IMR-90 (cell line): ENCODE results near the gene ZNF621. TPM values are rescaled to one million over a fixed set of nuclear protein-coding genes. Genes with fewer than 3 reads are reported as not detected.

Experiments used
- ATAC-seq: fragments of 200-7000 bp; cut with Tn5 transposase; 2 replicates; pipeline ENCODE4 v1.9.1; 2020; ENCODE audit warnings: low read depth, mild to moderate bottlenecking, moderate library complexity
- BruUV-seq: library from RNA; stranded (reverse); fragments of 400-500 nt; replicated peaks from 2 replicates; lab custom pipeline; 2021; lab: Mats Ljungman, UMichigan
- CTCF ChIA-PET: fragments of 300-600 bp; formaldehyde crosslinking; extraction: SDS; loops from one replicate; lab custom pipeline; 2021; ENCODE audit warnings: antibody characterized with exemption; lab: Yijun Ruan, JAX
- POLR2A ChIA-PET: fragments of 300-600 bp; sonication (Branson Sonifier 250); formaldehyde crosslinking; loops from one replicate; lab custom pipeline; 2022; ENCODE audit warnings: antibody characterized with exemption; ENCODE audit not compliant: unreplicated experiment; lab: Charles Lee
- DNase-seq: peaks from one replicate; pipeline ENCODE4 v3.0.0; 2013
- H2AFZ ChIP-seq: replicated peaks from 2 replicates; pipeline ENCODE3; 2013; ENCODE audit warnings: low read length, mild to moderate bottlenecking; ENCODE audit not compliant: poor library complexity
- H2AK5ac ChIP-seq: 2 replicates; pipeline ENCODE4 v1.6.1; 2013; ENCODE audit warnings: low read depth, low read length, inconsistent platforms
- H2AK9ac ChIP-seq: replicated peaks from 2 replicates; pipeline ENCODE3; 2013; ENCODE audit warnings: mild to moderate bottlenecking, low read depth, low read length, moderate library complexity; ENCODE audit not compliant: poor library complexity
- H2BK120ac ChIP-seq: 2 replicates; pipeline ENCODE4 v1.6.1; 2013; ENCODE audit warnings: low read depth, low read length, inconsistent platforms
- H2BK15ac ChIP-seq: 3 replicates; pipeline ENCODE4 v1.6.1; 2013; ENCODE audit warnings: low read depth, low read length, inconsistent platforms
- H2BK20ac ChIP-seq: 2 replicates; pipeline ENCODE4 v1.6.1; 2013; ENCODE audit warnings: low read depth, mild to moderate bottlenecking, inconsistent platforms, low read length, moderate library complexity
- H2BK5ac ChIP-seq: 2 replicates; pipeline ENCODE4 v1.6.1; 2013; ENCODE audit warnings: mild to moderate bottlenecking, low read depth, low read length, inconsistent platforms; ENCODE audit not compliant: poor library complexity, severe bottlenecking
- H3K14ac ChIP-seq: replicated peaks from 2 replicates; pipeline ENCODE4 v1.6.1; 2013; ENCODE audit warnings: low read depth, low read length, inconsistent platforms
- H3K18ac ChIP-seq: 2 replicates; pipeline ENCODE4 v1.6.1; 2013; ENCODE audit warnings: low read depth, low read length, control low read depth
- H3K23ac ChIP-seq: 2 replicates; pipeline ENCODE4 v1.6.1; 2013; ENCODE audit warnings: low read depth, low read length, inconsistent platforms
- H3K27ac ChIP-seq: 2 replicates; pipeline ENCODE4 v1.5.1; 2013; ENCODE audit warnings: mild to moderate bottlenecking, control low read depth, low read length; ENCODE audit not compliant: insufficient read depth
- H3K27me3 ChIP-seq: 2 replicates; pipeline ENCODE4 v1.6.1; 2013; ENCODE audit warnings: low read length; ENCODE audit not compliant: control insufficient read depth, insufficient read depth
- H3K36me3 ChIP-seq: 2 replicates; pipeline ENCODE4 v1.6.1; 2013; ENCODE audit warnings: low read length, mixed read lengths; ENCODE audit not compliant: control insufficient read depth, insufficient read depth
- H3K4ac ChIP-seq: 2 replicates; pipeline ENCODE4 v1.6.1; 2013; ENCODE audit warnings: low read depth, low read length, inconsistent platforms
- H3K4me1 ChIP-seq: 2 replicates; pipeline ENCODE4 v1.6.1; 2013; ENCODE audit warnings: low read length, mixed read lengths; ENCODE audit not compliant: control insufficient read depth, insufficient read depth
- H3K4me2 ChIP-seq: 2 replicates; pipeline ENCODE4 v1.6.1; 2013; ENCODE audit warnings: low read depth, mild to moderate bottlenecking, control low read depth, low read length, moderate library complexity
- H3K4me3 ChIP-seq: 2 replicates; pipeline ENCODE4 v1.5.1; 2013; ENCODE audit warnings: low read depth, mild to moderate bottlenecking, control low read depth, low read length, moderate library complexity; ENCODE audit not compliant: insufficient read depth
- H3K56ac ChIP-seq: 2 replicates; pipeline ENCODE4 v1.6.1; 2013; ENCODE audit warnings: low read length, inconsistent platforms; ENCODE audit not compliant: insufficient read depth; ENCODE audit errors: extremely low read depth
- H3K79me1 ChIP-seq, 2 experiments: 2 replicates each; pipeline ENCODE4 v1.6.1; 2013; ENCODE audit warnings: low read length in 2 of 2, inconsistent platforms in 1 of 2, low read depth in 1 of 2
- H3K9ac ChIP-seq: 2 replicates; pipeline ENCODE4 v1.6.1; 2013; ENCODE audit warnings: low read depth, low read length, control low read depth
- H3K9me1 ChIP-seq: 2 replicates; pipeline ENCODE4 v1.6.1; 2013; ENCODE audit warnings: low read length, inconsistent platforms; ENCODE audit not compliant: insufficient read depth
- H3K9me3 ChIP-seq: 2 replicates; pipeline ENCODE4 v1.6.1; 2013; ENCODE audit warnings: low read length; ENCODE audit not compliant: control insufficient read depth, insufficient read depth
- H4K20me1 ChIP-seq: 2 replicates; pipeline ENCODE4 v1.6.1; 2013; ENCODE audit warnings: low read length, inconsistent platforms; ENCODE audit not compliant: insufficient read depth
- H4K5ac ChIP-seq: 2 replicates; pipeline ENCODE4 v1.6.1; 2013; ENCODE audit warnings: mild to moderate bottlenecking, low read depth, low read length, control low read depth
- H4K8ac ChIP-seq, 2 experiments: 2 replicates each; pipeline ENCODE4 v1.6.1; 2013; ENCODE audit warnings: low read depth in 2 of 2, low read length in 2 of 2, control low read depth in 1 of 2, inconsistent platforms in 1 of 2
- H4K91ac ChIP-seq: 2 replicates; pipeline ENCODE4 v1.6.1; 2013; ENCODE audit warnings: low read depth, low read length, inconsistent platforms; ENCODE audit not compliant: insufficient read depth
- BHLHE40 ChIP-seq: fragments of 150-350 bp; IDR thresholded peaks from 2 replicates; pipeline ENCODE4 v1.6.1; 2016; ENCODE audit warnings: mild to moderate bottlenecking, low read depth, low read length
- CEBPB ChIP-seq: IDR thresholded peaks from 2 replicates; pipeline ENCODE4 v1.6.1; 2012; ENCODE audit warnings: low read depth, low read length, improper control_type of control experiment
- CHD1 ChIP-seq: IDR thresholded peaks from 2 replicates; pipeline ENCODE4 v1.6.1; 2012; ENCODE audit warnings: low read depth, low read length, improper control_type of control experiment
- FOS ChIP-seq: fragments of 150-350 bp; IDR thresholded peaks from 2 replicates; pipeline ENCODE4 v1.6.1; 2016; ENCODE audit warnings: low read depth, low read length
- MAFK ChIP-seq: IDR thresholded peaks from 2 replicates; pipeline ENCODE4 v1.6.1; 2012; ENCODE audit warnings: low read depth, low read length, improper control_type of control experiment
- MAZ ChIP-seq: IDR thresholded peaks from 2 replicates; pipeline ENCODE4 v1.6.1; 2012; ENCODE audit warnings: low read depth, mild to moderate bottlenecking, low read length, improper control_type of control experiment, moderate library complexity, borderline replicate concordance
- MXI1 ChIP-seq: IDR thresholded peaks from 2 replicates; pipeline ENCODE4 v1.6.1; 2012; ENCODE audit warnings: low read depth, mild to moderate bottlenecking, low read length, moderate library complexity, borderline replicate concordance
- NFE2L2 ChIP-seq: fragments of 150-350 bp; IDR thresholded peaks from 2 replicates; pipeline ENCODE4 v1.6.1; 2016; ENCODE audit warnings: low read depth, mild to moderate bottlenecking, low read length
- POLR2A ChIP-seq: IDR thresholded peaks from 2 replicates; pipeline ENCODE4 v1.6.1; 2012; ENCODE audit warnings: mild to moderate bottlenecking, low read depth, low read length
- RAD21 ChIP-seq: IDR thresholded peaks from 2 replicates; pipeline ENCODE4 v1.6.1; 2012; ENCODE audit warnings: low read length, improper control_type of control experiment
- RCOR1 ChIP-seq: IDR thresholded peaks from 2 replicates; pipeline ENCODE4 v1.6.1; 2012; ENCODE audit warnings: mild to moderate bottlenecking, low read length, improper control_type of control experiment; ENCODE audit not compliant: insufficient replicate concordance
- RFX5 ChIP-seq: IDR thresholded peaks from 2 replicates; pipeline ENCODE4 v1.8.0; 2012; ENCODE audit warnings: low read depth, mild to moderate bottlenecking, low read length, moderate library complexity
- SMC3 ChIP-seq: fragments of 150-350 bp; IDR thresholded peaks from 2 replicates; pipeline ENCODE4 v1.6.1; 2016; ENCODE audit warnings: low read depth, mild to moderate bottlenecking, antibody characterized with exemption, low read length, moderate library complexity
- WGBS, 2 experiments: methylation state at CpG; one replicate each; pipeline versions ENCODE4 v1.1.5 to v1.1.7; 2013; ENCODE audit warnings: missing lambda C conversion rate in 2 of 2; ENCODE audit not compliant: insufficient read length in 1 of 2; ENCODE audit errors: extremely low coverage in 2 of 2; 5-methylcytosine and 5-hydroxymethylcytosine counted together
- dilution Hi-C: fragments of 300-500 bp; cut with HindIII; formaldehyde crosslinking; loops from one replicate; pipeline ENCODE4 v1.14.3; 2018; ENCODE audit warnings: low sequenced_read_pairs; ENCODE audit not compliant: unreplicated experiment
- in situ Hi-C: fragments of 300-500 bp; cut with MboI; formaldehyde crosslinking; loops from 3 replicates; pipeline ENCODE4 v1.14.3; 2019; ENCODE audit warnings: low sequenced_read_pairs, inconsistent platforms, mixed read lengths
- intact Hi-C: fragments of 100-400 bp; cut with micrococcal nuclease; formaldehyde crosslinking; loops from 2 replicates; pipeline ENCODE4 v1.10.0; 2022
- polyA plus RNA-seq, 3 experiments: library from polyadenylated mRNA; depleted of rRNA; stranded (reverse); fragments of >200 nt; gene quantifications; 2 replicates each; pipeline ENCODE4 v1.2.3, GENCODE V29; 2012; ENCODE audit warnings: low replicate concordance in 1 of 3
- total RNA-seq: library from RNA; depleted of rRNA; stranded (reverse); fragments of >200 nt; gene quantifications from 2 replicates; pipeline ENCODE4 v1.2.3, GENCODE V29; 2012
- TF ChIP-seq, protein P1 (sequence below): conservative IDR thresholded peaks from 2 replicates; pipeline ENCODE4 v1.5.1; 2012; ENCODE audit warnings: mild to moderate bottlenecking, low read depth, low read length, improper control_type of control experiment
- TF ChIP-seq, protein P2 (sequence below): fragments of 150-350 bp; IDR thresholded peaks from 2 replicates; pipeline ENCODE4 v1.6.1; 2017; ENCODE audit warnings: mild to moderate bottlenecking, antibody characterized with exemption, low read length, low read depth
- TF ChIP-seq, protein P3 (sequence below): fragments of 150-350 bp; IDR thresholded peaks from 2 replicates; pipeline ENCODE4 v1.6.1; 2016; ENCODE audit warnings: low read depth, mild to moderate bottlenecking, low read length, moderate library complexity, borderline replicate concordance

The ZNF621 gene
- total and polyA plus RNA-seq, 2 of the 4 experiments (the other 2 are of a cell fraction): 7.3 to 8.3 TPM

DNA sequence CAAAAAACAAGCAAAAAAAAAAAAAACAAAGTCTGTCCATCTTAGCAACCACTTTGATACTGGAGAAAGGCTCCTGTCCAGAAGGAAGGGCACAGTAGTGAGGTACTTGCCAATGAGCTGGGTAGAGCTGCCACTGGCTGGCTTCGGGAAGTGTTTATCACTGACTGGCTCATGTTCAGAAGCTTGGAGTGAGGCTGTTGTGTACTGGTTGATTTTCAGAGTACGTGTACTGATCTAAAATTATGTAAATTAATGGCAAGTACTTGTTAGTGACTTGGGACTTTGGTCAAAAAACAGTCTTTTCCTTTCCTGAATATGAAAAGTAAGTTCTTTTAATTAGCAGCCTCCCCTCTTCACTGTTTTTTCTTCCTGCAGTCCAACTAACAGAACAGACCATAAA is 979 bp upstream of the ZNF621 start:
- Histone ChIP-seq H4K20me1 (no peaks in the 10 kb centered on the region), H3K4me2 (no peak overlapping the region), H2AK5ac (no peak overlapping the region), H2BK20ac (no peak overlapping the region), H3K27me3 (no peaks in the 10 kb centered on the region), H3K18ac (no peak overlapping the region), H2BK5ac (no peak overlapping the region), H2AK9ac (no peak overlapping the region), H4K91ac (no peak overlapping the region), H4K8ac (peak overlapping the region; percentile 79 to 99; a peak in 3 of 4 replicates), H3K4me1 (peaks cover 3% of the 10 kb centered on the region), H3K14ac (no peak overlapping the region), H3K9me3 (no peaks in the 10 kb centered on the region), H3K23ac (peak overlapping the region; percentile 23; the same call in 1 of the 2 replicates), H3K79me1 (peaks cover 15 to 17% of the 10 kb centered on the region in 2 experiments; a peak in 3 of 4 replicates), H3K56ac (no peak overlapping the region), H3K36me3 (peaks cover 3% of the 10 kb centered on the region; the same call in 1 of the 2 replicates), H3K27ac (no peak overlapping the region), H3K9ac (no peak overlapping the region), H2AFZ (no peak overlapping the region), H2BK15ac (no peak overlapping the region), H3K4me3 (no peak overlapping the region), H2BK120ac (no peak overlapping the region), H4K5ac (peak overlapping the region; percentile 72; the same call in 1 of the 2 replicates), H3K4ac (no peak overlapping the region), H3K9me1 (no peaks in the 10 kb centered on the region; the same call in 1 of the 2 replicates)
- in situ Hi-C loops: no loop called here
- no TSS peak for BruUV-seq
- DNase-seq (no peak), ATAC-seq (no peak)
- dilution Hi-C loops: no loop called here
- ChIA-PET CTCF (interaction anchor here (0.6 to 0.7 kb wide), 2 partner anchors 59 to 928 kb away, joined by 3 to 7 read pairs; no protein-coding TSS in a partner anchor), POLR2A (interaction anchor here (0.6 kb wide), 1 partner anchor 14 kb away, joined by 12 read pairs; no protein-coding TSS in a partner anchor)
- WGBS, 2 experiments: no CpG with 5 or more reads among the region's 2 CpGs
- intact Hi-C loops: loop anchor here (1.0 to 2.0 kb wide), 2 partner anchors 46 to 71 kb away; partner anchors contain the start of gene ZNF619
- TF ChIP-seq MAZ (no peak), NFE2L2 (no peak), CHD1 (no peak), RAD21 (no peak), MAFK (no peak), POLR2A (no peak), SMC3 (no peak), FOS (no peak), RCOR1 (no peak), BHLHE40 (no peak), RFX5 (no peak), CEBPB (no peak), MXI1 (no peak)
- TF ChIP-seq, protein P1, sequence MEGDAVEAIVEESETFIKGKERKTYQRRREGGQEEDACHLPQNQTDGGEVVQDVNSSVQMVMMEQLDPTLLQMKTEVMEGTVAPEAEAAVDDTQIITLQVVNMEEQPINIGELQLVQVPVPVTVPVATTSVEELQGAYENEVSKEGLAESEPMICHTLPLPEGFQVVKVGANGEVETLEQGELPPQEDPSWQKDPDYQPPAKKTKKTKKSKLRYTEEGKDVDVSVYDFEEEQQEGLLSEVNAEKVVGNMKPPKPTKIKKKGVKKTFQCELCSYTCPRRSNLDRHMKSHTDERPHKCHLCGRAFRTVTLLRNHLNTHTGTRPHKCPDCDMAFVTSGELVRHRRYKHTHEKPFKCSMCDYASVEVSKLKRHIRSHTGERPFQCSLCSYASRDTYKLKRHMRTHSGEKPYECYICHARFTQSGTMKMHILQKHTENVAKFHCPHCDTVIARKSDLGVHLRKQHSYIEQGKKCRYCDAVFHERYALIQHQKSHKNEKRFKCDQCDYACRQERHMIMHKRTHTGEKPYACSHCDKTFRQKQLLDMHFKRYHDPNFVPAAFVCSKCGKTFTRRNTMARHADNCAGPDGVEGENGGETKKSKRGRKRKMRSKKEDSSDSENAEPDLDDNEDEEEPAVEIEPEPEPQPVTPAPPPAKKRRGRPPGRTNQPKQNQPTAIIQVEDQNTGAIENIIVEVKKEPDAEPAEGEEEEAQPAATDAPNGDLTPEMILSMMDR: no peak
- TF ChIP-seq, protein P2, sequence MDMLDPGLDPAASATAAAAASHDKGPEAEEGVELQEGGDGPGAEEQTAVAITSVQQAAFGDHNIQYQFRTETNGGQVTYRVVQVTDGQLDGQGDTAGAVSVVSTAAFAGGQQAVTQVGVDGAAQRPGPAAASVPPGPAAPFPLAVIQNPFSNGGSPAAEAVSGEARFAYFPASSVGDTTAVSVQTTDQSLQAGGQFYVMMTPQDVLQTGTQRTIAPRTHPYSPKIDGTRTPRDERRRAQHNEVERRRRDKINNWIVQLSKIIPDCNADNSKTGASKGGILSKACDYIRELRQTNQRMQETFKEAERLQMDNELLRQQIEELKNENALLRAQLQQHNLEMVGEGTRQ: no peak
- TF ChIP-seq, protein P3, sequence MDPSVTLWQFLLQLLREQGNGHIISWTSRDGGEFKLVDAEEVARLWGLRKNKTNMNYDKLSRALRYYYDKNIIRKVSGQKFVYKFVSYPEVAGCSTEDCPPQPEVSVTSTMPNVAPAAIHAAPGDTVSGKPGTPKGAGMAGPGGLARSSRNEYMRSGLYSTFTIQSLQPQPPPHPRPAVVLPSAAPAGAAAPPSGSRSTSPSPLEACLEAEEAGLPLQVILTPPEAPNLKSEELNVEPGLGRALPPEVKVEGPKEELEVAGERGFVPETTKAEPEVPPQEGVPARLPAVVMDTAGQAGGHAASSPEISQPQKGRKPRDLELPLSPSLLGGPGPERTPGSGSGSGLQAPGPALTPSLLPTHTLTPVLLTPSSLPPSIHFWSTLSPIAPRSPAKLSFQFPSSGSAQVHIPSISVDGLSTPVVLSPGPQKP: no peak
